ENCODE results near the gene WDR59.

DNA sequence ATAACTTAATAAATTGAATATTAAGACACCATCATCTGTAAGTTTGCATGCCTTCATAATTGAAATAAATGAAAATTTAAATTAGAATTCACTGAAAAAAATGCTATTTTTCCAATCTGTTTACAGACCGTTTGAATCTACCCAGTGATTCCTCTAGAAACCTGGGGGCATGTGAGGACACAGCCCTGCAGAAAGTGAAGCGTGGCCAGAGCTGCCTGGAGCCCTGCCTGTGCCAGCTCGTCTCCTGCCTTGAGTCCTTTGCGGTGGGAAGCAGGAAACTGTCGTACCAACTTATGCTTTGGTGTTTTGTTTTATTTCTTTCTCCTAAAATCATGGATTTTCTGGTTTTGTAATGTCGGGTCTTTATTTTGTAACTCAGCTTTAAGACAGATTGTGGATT, 142.5 kb downstream of the WDR59 start:
- TF ChIP-seq, protein P1, sequence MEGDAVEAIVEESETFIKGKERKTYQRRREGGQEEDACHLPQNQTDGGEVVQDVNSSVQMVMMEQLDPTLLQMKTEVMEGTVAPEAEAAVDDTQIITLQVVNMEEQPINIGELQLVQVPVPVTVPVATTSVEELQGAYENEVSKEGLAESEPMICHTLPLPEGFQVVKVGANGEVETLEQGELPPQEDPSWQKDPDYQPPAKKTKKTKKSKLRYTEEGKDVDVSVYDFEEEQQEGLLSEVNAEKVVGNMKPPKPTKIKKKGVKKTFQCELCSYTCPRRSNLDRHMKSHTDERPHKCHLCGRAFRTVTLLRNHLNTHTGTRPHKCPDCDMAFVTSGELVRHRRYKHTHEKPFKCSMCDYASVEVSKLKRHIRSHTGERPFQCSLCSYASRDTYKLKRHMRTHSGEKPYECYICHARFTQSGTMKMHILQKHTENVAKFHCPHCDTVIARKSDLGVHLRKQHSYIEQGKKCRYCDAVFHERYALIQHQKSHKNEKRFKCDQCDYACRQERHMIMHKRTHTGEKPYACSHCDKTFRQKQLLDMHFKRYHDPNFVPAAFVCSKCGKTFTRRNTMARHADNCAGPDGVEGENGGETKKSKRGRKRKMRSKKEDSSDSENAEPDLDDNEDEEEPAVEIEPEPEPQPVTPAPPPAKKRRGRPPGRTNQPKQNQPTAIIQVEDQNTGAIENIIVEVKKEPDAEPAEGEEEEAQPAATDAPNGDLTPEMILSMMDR (conservative IDR thresholded peaks at IDR 0.05; ENCODE audit: low read length): no peak
- no peak for TF ChIP-seq EZH2phosphoT487 (IDR thresholded peaks at IDR 0.05; ENCODE audit: borderline replicate concordance)

Data from Loucy (cell line).